ENCODE data around the gene TRRAP. TPM values are rescaled to one million over a fixed set of nuclear protein-coding genes. Genes with fewer than 3 reads are reported as not detected.
A peak's percentile ranks its signal among the peaks of the same experiment; 100 is the strongest.

Gene TRRAP
- total RNA-seq, 1 donor from 2014 or later, result 14.3 TPM

DNA sequence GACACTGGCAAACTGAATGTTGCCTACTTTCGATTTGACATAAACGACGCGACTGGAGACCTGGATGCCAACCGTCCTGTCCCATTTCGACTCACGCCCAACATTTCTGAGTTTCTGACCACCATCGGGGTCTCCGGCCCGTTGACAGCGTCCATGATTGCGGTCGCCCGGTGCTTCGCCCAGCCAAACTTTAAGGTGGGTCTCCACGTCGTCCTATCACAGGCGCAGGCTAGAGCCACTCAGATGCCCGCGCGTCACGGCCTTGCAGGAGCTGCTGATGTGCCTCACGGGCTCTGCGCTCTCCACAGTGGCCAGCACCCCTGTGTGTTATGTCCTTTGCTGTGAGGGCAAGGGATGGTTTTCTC is 133.0 kb downstream of the TRRAP start:
- intact Hi-C loops (cut with DNase I), result no loop called here
- no peak for DNase-seq (ENCODE audit: missing footprints)
- no peak for ATAC-seq

DNA sequence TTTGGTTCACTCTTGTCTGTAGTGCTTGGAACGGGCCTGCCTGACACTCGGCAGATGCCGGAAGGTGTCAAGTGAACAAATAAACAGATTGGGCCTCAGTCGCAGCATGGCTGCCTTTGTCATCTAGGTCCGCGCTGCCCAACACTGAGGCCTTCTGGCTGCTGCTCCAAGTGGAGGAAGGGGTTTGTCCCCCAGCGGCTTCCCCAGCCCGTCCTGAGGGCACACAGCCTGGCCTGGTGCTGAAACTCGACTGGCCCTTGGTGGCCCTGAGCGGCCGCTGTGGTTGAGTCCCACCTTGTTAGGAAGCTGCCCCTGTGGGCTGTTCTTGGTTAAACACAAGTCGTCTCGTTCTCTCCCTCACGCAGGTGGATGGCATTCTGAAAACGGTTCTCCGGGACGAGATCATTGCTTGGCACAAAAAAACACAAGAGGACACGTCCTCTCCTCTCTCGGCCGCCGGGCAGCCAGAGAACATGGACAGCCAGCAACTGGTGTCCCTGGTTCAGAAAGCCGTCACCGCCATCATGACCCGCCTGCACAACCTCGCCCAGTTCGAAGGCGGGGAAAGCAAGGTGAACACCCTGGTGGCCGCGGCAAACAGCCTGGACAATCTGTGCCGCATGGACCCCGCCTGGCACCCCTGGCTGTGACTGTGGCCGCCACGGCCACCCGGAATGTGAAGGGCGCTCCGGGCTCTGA is 133.5 kb downstream of the TRRAP start:
- intact Hi-C loops (cut with DNase I), result no loop called here
- ATAC-seq (no peak), DNase-seq (ENCODE audit: missing footprints) (no peak)

- ATAC-seq (no peak), DNase-seq (ENCODE audit: missing footprints) (no peak)
- intact Hi-C loops (cut with DNase I), result no loop called here
These were observed 134.4 kb downstream of the TRRAP start for GRCh38 chr7:99012722-99013121.

GRCh38 chr7:99013266-99014112 is 135.2 kb downstream of the TRRAP start:
- intact Hi-C loops (cut with DNase I), result no loop called here
- ATAC-seq (no peak), DNase-seq (ENCODE audit: missing footprints) (no peak)

DNA sequence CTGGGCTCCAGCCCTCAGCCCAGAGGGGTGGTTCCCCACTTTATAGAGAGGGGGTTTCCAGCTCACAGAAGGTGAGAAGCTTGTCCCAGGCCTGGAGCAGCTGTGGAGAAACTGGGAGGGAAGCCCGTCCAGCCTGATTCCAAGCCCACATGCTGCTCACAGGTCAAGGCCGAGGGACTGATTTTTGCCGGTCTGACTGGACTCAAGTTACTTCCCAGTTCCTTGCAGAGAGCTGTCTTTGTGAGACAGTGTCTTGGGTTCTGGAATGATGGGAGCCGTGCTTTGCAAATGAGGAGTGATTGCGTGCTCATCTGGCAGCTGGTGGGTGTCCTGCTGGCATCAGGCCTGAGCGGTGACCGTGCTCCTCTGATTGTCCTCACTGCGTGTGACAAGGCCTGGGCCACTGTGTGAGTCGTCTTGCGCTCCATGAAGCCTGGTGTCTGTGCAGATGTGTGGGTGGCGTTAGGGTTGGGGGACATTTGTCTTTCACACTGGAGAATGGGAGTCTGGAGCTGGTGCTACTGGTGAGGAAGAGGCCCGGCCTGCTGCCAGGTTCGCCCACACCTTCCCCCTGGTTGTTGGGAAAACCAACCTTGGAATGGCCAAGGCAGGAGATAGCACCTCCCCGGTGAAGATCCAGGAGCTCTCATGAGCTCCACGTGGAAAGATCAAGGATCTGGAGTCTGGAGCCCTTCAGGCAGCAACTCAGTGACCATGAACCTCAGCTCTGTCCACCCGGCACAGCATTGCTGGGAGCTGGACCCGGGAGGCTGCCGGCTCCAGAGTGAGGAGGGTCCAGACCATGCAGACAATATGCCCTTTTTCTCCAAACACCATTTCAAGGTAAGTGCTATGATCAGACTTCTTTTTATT is 136.0 kb downstream of the TRRAP start:
- ATAC-seq (no peak), DNase-seq (ENCODE audit: missing footprints) (no peak)
- intact Hi-C loops (cut with DNase I), result no loop called here

DNA sequence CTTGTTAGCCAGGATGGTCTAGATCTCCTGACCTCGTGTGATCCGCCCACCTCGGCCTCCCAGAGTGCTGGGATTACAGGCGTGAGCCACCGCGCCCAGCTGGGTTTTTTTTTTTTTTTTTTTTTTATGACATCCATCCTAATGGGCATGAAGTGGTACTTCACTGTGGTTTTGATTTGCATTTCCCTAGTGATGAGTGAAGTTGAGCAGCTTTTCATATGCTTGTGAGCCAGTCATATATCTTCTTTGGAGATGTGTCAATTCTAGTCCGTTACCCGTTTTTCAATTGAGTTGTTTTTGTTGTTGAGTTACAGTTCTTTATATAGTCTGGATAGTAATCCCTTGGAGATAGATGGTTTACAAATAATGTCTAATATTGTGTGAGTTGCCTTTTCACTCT is 137.9 kb downstream of the TRRAP start:
- DNase-seq (ENCODE audit: missing footprints) (no peak), ATAC-seq (no peak)
- intact Hi-C loops (cut with DNase I), result no loop called here

GRCh38 chr7:99019523-99020412 is 141.4 kb downstream of the TRRAP start:
- intact Hi-C loops (cut with DNase I), result no loop called here
- no peak for ATAC-seq
- no peak for DNase-seq (ENCODE audit: missing footprints)

DNA sequence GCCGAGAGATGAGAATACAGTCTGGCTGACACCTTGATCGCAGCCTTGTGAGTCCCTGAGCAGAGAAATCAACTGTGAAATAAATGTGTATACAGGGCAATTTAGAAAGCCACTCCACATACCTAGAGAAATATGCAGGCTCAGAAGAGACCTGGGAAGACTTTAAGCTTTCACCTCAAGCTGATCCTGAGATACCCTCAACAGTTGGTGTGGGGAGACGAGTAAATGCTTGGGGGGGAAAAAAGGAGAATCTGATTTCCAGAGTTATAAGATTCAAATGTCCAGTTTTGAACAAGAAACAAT is 142.0 kb downstream of the TRRAP start:
- DNase-seq (ENCODE audit: missing footprints), result no peak
- ATAC-seq, result no peak
- intact Hi-C loops (cut with DNase I), result no loop called here

- intact Hi-C loops (cut with DNase I), result no loop called here
- DNase-seq (ENCODE audit: missing footprints), result no peak
- no peak for ATAC-seq
These were observed 143.7 kb downstream of the TRRAP start for GRCh38 chr7:99021941-99022560.

- intact Hi-C loops (cut with DNase I), result no loop called here
- no peak for ATAC-seq
- DNase-seq (ENCODE audit: missing footprints), result no peak
These were observed 145.7 kb downstream of the TRRAP start for GRCh38 chr7:99024066-99024465.

DNA sequence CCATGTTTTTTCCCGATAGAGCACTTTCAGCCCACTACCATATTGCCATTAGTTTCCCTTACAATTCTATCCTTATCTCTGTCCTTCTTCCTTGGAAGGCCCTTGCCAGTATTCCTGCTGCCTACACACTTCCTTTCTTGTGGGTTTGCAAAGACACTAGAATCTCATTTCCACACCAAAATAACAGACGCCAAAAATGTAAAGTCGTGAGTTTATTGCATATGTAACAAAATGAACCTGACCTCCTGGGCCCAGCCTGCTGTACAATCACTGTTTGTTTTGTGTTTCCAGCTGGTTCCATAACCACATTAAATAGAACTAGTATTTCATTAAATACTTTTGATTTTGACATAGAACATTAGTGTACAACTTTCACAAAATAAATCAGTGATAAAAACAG is 148.9 kb downstream of the TRRAP start:
- ATAC-seq (no peak), DNase-seq (ENCODE audit: missing footprints) (no peak)

DNA sequence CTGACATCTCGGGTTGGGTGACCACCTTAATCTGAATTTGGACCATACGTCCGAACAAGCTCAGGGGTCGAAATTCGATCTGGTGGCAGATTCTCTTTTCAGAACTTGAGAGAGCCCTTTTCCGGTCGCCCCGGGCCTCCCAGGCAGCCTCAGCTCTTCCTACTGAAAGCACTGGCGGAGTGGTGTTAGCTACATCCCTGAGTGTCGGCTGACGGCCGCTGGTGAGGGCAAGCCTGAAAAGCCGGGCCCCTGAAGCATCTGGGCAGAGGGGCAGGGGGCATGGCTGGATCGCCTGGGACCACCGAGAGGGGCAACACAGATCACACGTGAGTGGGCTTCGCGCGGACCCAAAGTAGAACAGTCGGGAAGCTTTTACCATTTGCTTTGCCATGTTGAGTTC is 149.5 kb downstream of the TRRAP start:
- DNase-seq (ENCODE audit: missing footprints) (no peak), ATAC-seq (no peak)
- intact Hi-C loops (cut with DNase I), result no loop called here

More for the DNA sequence above, 148.9 kb downstream of the TRRAP start:
- intact Hi-C loops (cut with DNase I), result no loop called here

- no peak for DNase-seq (ENCODE audit: missing footprints)
- ATAC-seq, result no peak
- intact Hi-C loops (cut with DNase I), result no loop called here
These were observed 150.1 kb downstream of the TRRAP start for GRCh38 chr7:99028261-99028973.

DNA sequence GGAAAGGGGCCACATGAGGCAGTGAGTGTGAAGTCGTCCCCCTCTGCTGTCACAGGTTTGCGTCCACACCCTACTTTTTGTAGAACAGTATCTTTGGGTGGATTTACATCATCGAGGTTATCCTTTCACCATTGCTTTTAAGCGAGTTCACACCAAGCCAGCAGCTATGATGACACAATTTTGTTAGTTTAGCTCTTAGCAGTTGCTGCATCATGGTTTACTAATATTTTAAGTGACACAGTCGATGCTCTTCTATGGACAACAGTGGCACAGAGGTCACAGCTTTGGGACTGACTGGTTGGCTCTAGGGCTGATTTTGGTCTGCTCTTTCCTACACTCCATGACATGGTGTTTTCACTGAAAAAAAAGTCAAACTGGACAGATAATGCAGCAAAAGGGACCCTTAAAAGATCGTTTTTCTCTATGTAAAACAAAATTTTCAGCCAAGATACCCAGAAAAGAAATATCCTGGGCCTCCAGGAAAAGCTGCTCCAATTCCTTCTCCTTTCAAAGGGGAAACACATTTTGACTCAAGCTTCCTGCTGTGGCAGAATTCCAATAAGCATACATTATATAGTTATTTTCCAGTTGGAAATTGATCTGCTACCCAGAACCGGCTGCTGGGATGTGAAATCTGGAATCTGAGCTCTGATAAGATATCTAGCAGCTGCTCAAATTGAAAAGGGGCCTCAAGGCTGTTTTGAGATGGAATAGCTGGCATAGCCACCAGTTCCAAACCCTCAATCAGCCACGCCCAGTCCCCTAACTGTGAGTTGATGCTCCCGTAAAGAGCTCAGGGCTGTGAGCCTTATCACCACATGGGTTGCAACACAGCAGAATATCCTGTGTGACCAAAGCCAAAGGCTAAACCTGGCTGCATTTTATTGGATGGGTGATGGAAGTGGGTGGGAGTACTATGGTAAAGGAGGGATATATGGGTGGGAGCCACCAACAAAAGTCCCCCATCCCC is 151.4 kb downstream of the TRRAP start:
- ATAC-seq (no peak), DNase-seq (ENCODE audit: missing footprints) (no peak)
- intact Hi-C loops (cut with DNase I), result no loop called here

GRCh38 chr7:99030457-99030856 is 152.1 kb downstream of the TRRAP start:
- intact Hi-C loops (cut with DNase I), result no loop called here
- peak; percentile 18 for ATAC-seq
- DNase-seq (ENCODE audit: missing footprints), result no peak

GRCh38 chr7:99030951-99031350 is 152.6 kb downstream of the TRRAP start:
- DNase-seq (ENCODE audit: missing footprints), result no peak
- peak; percentile 81 for ATAC-seq
- intact Hi-C loops (cut with DNase I), result no loop called here

- DNase-seq (ENCODE audit: missing footprints) (no peak), ATAC-seq (no peak)
- intact Hi-C loops (cut with DNase I), result no loop called here
These were observed 153.2 kb downstream of the TRRAP start for GRCh38 chr7:99031496-99031895.

Data from Right ventricle myocardium inferior (tissue), 1 donor.